B cell (primary cell): ENCODE measurements around the gene DEXI. TPM values are rescaled to one million over a fixed set of nuclear protein-coding genes. Genes with fewer than 3 reads are reported as not detected.

Experiments
- ATAC-seq: fragments of 200-7000 bp; cut with Tn5 transposase; one replicate; pipeline ENCODE4 v1.10.0; 2021; ENCODE audit warnings: low read depth, mild to moderate bottlenecking, moderate number of reproducible peaks, moderate library complexity
- CTCF ChIA-PET: fragments of 350-600 bp; sonication (Branson Sonifier 250); formaldehyde crosslinking; loops from one replicate; lab custom pipeline; 2021; ENCODE audit warnings: antibody characterized with exemption, inconsistent platforms; lab: Charles Lee
- POLR2A ChIA-PET: fragments of 350-600 bp; sonication (Branson Sonifier 250); formaldehyde crosslinking; loops from one replicate; lab custom pipeline; 2021; ENCODE audit warnings: antibody characterized with exemption; lab: Charles Lee
- DNase-seq: peaks from one replicate; pipeline ENCODE4 v3.0.0; 2013
- H2AFZ ChIP-seq: 2 replicates; pipeline ENCODE4 v1.6.1; 2012; ENCODE audit warnings: mild to moderate bottlenecking, low read depth, low read length; ENCODE audit not compliant: insufficient read depth, poor library complexity, severe bottlenecking
- H3K27ac ChIP-seq, 2 donors: 1 replicate in 1 of 2; 2 replicates in 1 of 2; pipeline ENCODE4 v1.5.1; 2012 to 2013; ENCODE audit warnings: low read length in 2 of 2, mild to moderate bottlenecking in 2 of 2, moderate library complexity in 1 of 2
- H3K27me3 ChIP-seq, 4 experiments: fragments of 200-600 bp in 1 of 4; sonication (generic) in 1 of 4; replicated peaks in 1 of 4; 1 replicate in 2 of 4; 2 replicates in 2 of 4; pipeline versions ENCODE4 v1.6.1 to v1.7.0; 2013 to 2016; ENCODE audit warnings: low read length in 3 of 4, mild to moderate bottlenecking in 2 of 4, mixed read lengths in 1 of 4, moderate library complexity in 1 of 4; ENCODE audit not compliant: insufficient read depth in 4 of 4, control insufficient read depth in 3 of 4; ENCODE audit errors: control extremely low read depth in 1 of 4
- H3K36me3 ChIP-seq, 2 experiments: replicated peaks in 1 of 2; 1 replicate in 1 of 2; 2 replicates in 1 of 2; pipeline versions ENCODE4 v1.6.1 to v1.7.1; 2013; ENCODE audit warnings: low read length in 1 of 2; ENCODE audit not compliant: insufficient read depth in 2 of 2, control insufficient read depth in 1 of 2; ENCODE audit errors: control extremely low read depth in 1 of 2, extremely low read depth in 1 of 2
- H3K4me1 ChIP-seq, 2 donors: fragments of 200-600 bp in 1 of 2; sonication (generic) in 1 of 2; 1 replicate in 1 of 2; 2 replicates in 1 of 2; pipeline versions ENCODE4 v1.5.1 to v1.6.1; 2013 to 2017; ENCODE audit warnings: low read length in 2 of 2; ENCODE audit not compliant: control insufficient read depth in 2 of 2, insufficient read depth in 2 of 2
- H3K4me2 ChIP-seq: replicated peaks from 2 replicates; pipeline ENCODE3; 2012; ENCODE audit warnings: mild to moderate bottlenecking, low read depth, low read length; ENCODE audit not compliant: poor library complexity, severe bottlenecking
- H3K4me3 ChIP-seq, 5 experiments: fragments of 200-600 bp in 1 of 5; sonication (generic) in 1 of 5; 1 replicate in 3 of 5; 2 replicates in 2 of 5; pipeline versions ENCODE4 v1.5.1 to v1.7.0; 2011 to 2016; ENCODE audit warnings: low read length in 4 of 5, mild to moderate bottlenecking in 4 of 5, low read depth in 2 of 5, control low read depth in 1 of 5, moderate library complexity in 1 of 5; ENCODE audit not compliant: insufficient read depth in 1 of 5; ENCODE audit errors: control extremely low read depth in 1 of 5, extremely low read depth in 1 of 5
- H3K79me2 ChIP-seq: fragments of 200-600 bp; sonication (generic); one replicate; pipeline ENCODE4 v1.6.0; 2016; ENCODE audit warnings: low read length; ENCODE audit not compliant: control insufficient read depth, insufficient read depth
- H3K9ac ChIP-seq: fragments of 200-600 bp; sonication (generic); 2 replicates; pipeline ENCODE4 v1.6.1; 2017; ENCODE audit warnings: mild to moderate bottlenecking, low read length, moderate library complexity
- H3K9me3 ChIP-seq, 3 donors: one replicate each; pipeline versions ENCODE4 v1.6.1 to v1.7.1; 2013; ENCODE audit warnings: low read length in 2 of 3; ENCODE audit not compliant: control insufficient read depth in 2 of 3, insufficient read depth in 1 of 3; ENCODE audit errors: control extremely low read depth in 1 of 3
- H4K20me1 ChIP-seq: 2 replicates; pipeline ENCODE4 v1.6.0; 2012; ENCODE audit warnings: mild to moderate bottlenecking, low read length; ENCODE audit not compliant: insufficient read depth, control insufficient read depth, poor library complexity, severe bottlenecking
- H3K27ac Mint-ChIP-seq: one replicate; pipeline ENCODE4 v1.8.0; 2021; ENCODE audit warnings: mixed read lengths
- H3K27me3 Mint-ChIP-seq: one replicate; pipeline ENCODE4 v1.8.0; 2021; ENCODE audit warnings: mixed read lengths
- H3K4me1 Mint-ChIP-seq: one replicate; pipeline ENCODE4 v1.8.0; 2021; ENCODE audit warnings: mixed read lengths
- H3K4me3 Mint-ChIP-seq: one replicate; pipeline ENCODE4 v1.8.0; 2021; ENCODE audit warnings: mixed read lengths
- H3K9me3 Mint-ChIP-seq: one replicate; pipeline ENCODE4 v1.8.0; 2022; ENCODE audit warnings: mixed read lengths; ENCODE audit not compliant: insufficient read depth
- CTCF ChIP-seq: fragments of 200-600 bp; IDR thresholded peaks from one replicate; pipeline ENCODE4 v1.8.0; 2022; ENCODE audit warnings: antibody characterized with exemption, mild to moderate bottlenecking
- EZH2 ChIP-seq: IDR thresholded peaks from 2 replicates; pipeline ENCODE4 v1.6.1; 2012; ENCODE audit warnings: borderline replicate concordance, low read depth, mild to moderate bottlenecking, moderate library complexity, low read length; ENCODE audit not compliant: insufficient read depth, poor library complexity, severe bottlenecking
- WGBS: methylation state at CpG from one replicate; pipeline ENCODE4 v1.1.5; 2013; ENCODE audit warnings: missing lambda C conversion rate; ENCODE audit not compliant: insufficient coverage; 5-methylcytosine and 5-hydroxymethylcytosine counted together
- intact Hi-C: fragments of 100-400 bp; cut with micrococcal nuclease; formaldehyde crosslinking; loops from one replicate; pipeline ENCODE4 v1.10.0; 2022
- polyA plus RNA-seq: library from polyadenylated mRNA; depleted of rRNA; stranded (reverse); fragments of >200 nt; gene quantifications from 2 replicates; pipeline ENCODE4 v1.2.3, GENCODE V29; 2012
- total RNA-seq, 2 donors: library from RNA; stranded (reverse); fragments of 120-200 nt in 1 of 2; gene quantifications; 1 replicate in 1 of 2; 2 replicates in 1 of 2; pipeline versions ENCODE4 v1.2.3 to v1.2.4, GENCODE V29; 2013 to 2022

DEXI gene
- total and polyA plus RNA-seq, 2 donors (not counting 1 experiment from before 2014, with no cell fraction given): 9.1 to 17.7 TPM

- Mint-ChIP-seq H3K9me3 (no peaks in the 10 kb centered on the region), H3K4me3 (no peak overlapping the region), H3K27ac (peak overlapping the region; percentile 15), H3K4me1 (peaks cover 19% of the 10 kb centered on the region), H3K27me3 (no peaks in the 10 kb centered on the region)
- no peak overlapping the region for H3K4me2 ChIP-seq
- TF ChIP-seq CTCF (no peak), EZH2 (no peak)
- peaks cover 3 to 55% of the 10 kb centered on the region in 2 experiments for H3K36me3 ChIP-seq
- H3K27ac ChIP-seq: no peak overlapping the region
- DNase-seq (no peak), ATAC-seq (no peak)
- no peak overlapping the region for H3K4me3 ChIP-seq
- H3K9me3 ChIP-seq: no peaks in the 10 kb centered on the region
- ChIA-PET CTCF (interaction anchor here (1.6 kb wide), 1 partner anchor 35 kb away, joined by 3 read pairs; no protein-coding TSS in a partner anchor), POLR2A (no interaction called here)
- intact Hi-C loops: no loop called here
- no peak overlapping the region for H3K9ac ChIP-seq
- no peaks in the 10 kb centered on the region for H3K27me3 ChIP-seq
- peaks cover 4 to 5% of the 10 kb centered on the region in 2 donors for H3K4me1 ChIP-seq
- 100% methylated on average over 6 of the region's 6 CpGs for WGBS
- no peak overlapping the region for H2AFZ ChIP-seq
- peaks cover 31% of the 10 kb centered on the region for H3K79me2 ChIP-seq
- H4K20me1 ChIP-seq: peaks cover 20% of the 10 kb centered on the region
Observed at GRCh38 chr16:10989559-10989958, 47.3 kb upstream of the DEXI start.

- H3K27me3 Mint-ChIP-seq: no peaks in the 10 kb centered on the region
- peaks cover 20% of the 10 kb centered on the region for H4K20me1 ChIP-seq
- ATAC-seq (no peak), DNase-seq (no peak)
- H3K9me3 Mint-ChIP-seq: no peaks in the 10 kb centered on the region
- 94% methylated on average over 4 of the region's 6 CpGs for WGBS
- no peak overlapping the region for H3K9ac ChIP-seq
- no peak overlapping the region for H2AFZ ChIP-seq
- H3K27ac ChIP-seq: no peak overlapping the region
- no peak overlapping the region for H3K4me3 Mint-ChIP-seq
- H3K27ac Mint-ChIP-seq: no peak overlapping the region
- H3K9me3 ChIP-seq: no peaks in the 10 kb centered on the region
- intact Hi-C loops: no loop called here
- no peak overlapping the region for H3K4me3 ChIP-seq
- POLR2A ChIA-PET: no interaction called here
- TF ChIP-seq EZH2 (no peak), CTCF (peak; percentile 25)
- H3K4me1 ChIP-seq: peaks cover 4 to 5% of the 10 kb centered on the region in 2 donors
- H3K36me3 ChIP-seq: peaks cover 3 to 53% of the 10 kb centered on the region in 2 experiments
- CTCF ChIA-PET: interaction anchor here (0.8 kb wide), 1 partner anchor 8 kb away, joined by 3 read pairs; no protein-coding TSS in a partner anchor
- no peak overlapping the region for H3K4me2 ChIP-seq
- H3K4me1 Mint-ChIP-seq: peaks cover 24% of the 10 kb centered on the region
- no peaks in the 10 kb centered on the region for H3K27me3 ChIP-seq
- peaks cover 31% of the 10 kb centered on the region for H3K79me2 ChIP-seq
Observed at GRCh38 chr16:10988879-10989278, 46.6 kb upstream of the DEXI start.
